Lower leg skin (tissue), 3 donors: ENCODE measurements around the gene HIP1R.

Experiments used
- CTCF ChIP-seq, 3 donors: fragments of 450-650 bp; IDR thresholded peaks; one replicate each; pipeline ENCODE4 v1.5.1; 2016; ENCODE audit warnings: antibody characterized with exemption in 3 of 3, mild to moderate bottlenecking in 3 of 3, moderate library complexity in 2 of 3
- POLR2A ChIP-seq, 2 donors: fragments of 450-650 bp; IDR thresholded peaks; one replicate each; pipeline ENCODE4 v1.6.1; 2016 to 2017; ENCODE audit warnings: antibody characterized with exemption in 2 of 2, mild to moderate bottlenecking in 1 of 2, moderate library complexity in 1 of 2

GRCh38 chr12:122847921-122848421 is 12.7 kb downstream of the HIP1R start:
- no peak for TF ChIP-seq CTCF (IDR thresholded peaks at IDR 0.05)
- TF ChIP-seq POLR2A (IDR thresholded peaks at IDR 0.05): no peak
